H1 (cell line): ENCODE data around the gene MLANA. TPM values are rescaled to one million over a fixed set of nuclear protein-coding genes. Genes with fewer than 3 reads are reported as not detected.

Experiments used
- CTCF ChIA-PET: fragments of 300-600 bp; sonication (Branson Sonifier 250); formaldehyde crosslinking; loops from one replicate; lab custom pipeline; 2021; ENCODE audit not compliant: partially characterized antibody; lab: Charles Lee
- POLR2A ChIA-PET: fragments of 300-600 bp; sonication (Branson Sonifier 250); formaldehyde crosslinking; loops from one replicate; lab custom pipeline; 2021; ENCODE audit warnings: inconsistent platforms; ENCODE audit not compliant: partially characterized antibody; lab: Charles Lee
- DNase-seq, 2 experiments: peaks; one replicate each; pipeline versions ENCODE4 v3.0.0 to v3.0.0-alpha.2; 2010 to 2022; ENCODE audit warnings: low spot score in 2 of 2, low read depth in 1 of 2, mixed read lengths in 1 of 2
- FAIRE-seq: peaks from 2 replicates; lab custom pipeline; 2011; peaks lifted over from hg19 to GRCh38; lab: Jason Lieb, UNC
- H2AFZ ChIP-seq: 2 replicates; pipeline ENCODE4 v1.8.1; 2012; ENCODE audit warnings: low read length, inconsistent platforms
- H2AK5ac ChIP-seq: 2 replicates; pipeline ENCODE4 v1.6.1; 2013; ENCODE audit warnings: low read depth, low read length
- H2BK120ac ChIP-seq: replicated peaks from 2 replicates; pipeline ENCODE3; 2013; ENCODE audit warnings: low read depth, low read length, inconsistent platforms
- H2BK12ac ChIP-seq: 2 replicates; pipeline ENCODE4 v1.6.1; 2013; ENCODE audit warnings: low read depth, low read length
- H2BK15ac ChIP-seq: 2 replicates; pipeline ENCODE4 v1.6.1; 2013; ENCODE audit warnings: low read length
- H2BK20ac ChIP-seq: 2 replicates; pipeline ENCODE4 v1.6.1; 2013; ENCODE audit warnings: low read length
- H2BK5ac ChIP-seq: 2 replicates; pipeline ENCODE4 v1.6.1; 2013; ENCODE audit warnings: low read depth, low read length
- H3K14ac ChIP-seq: 2 replicates; pipeline ENCODE4 v1.6.1; 2013; ENCODE audit warnings: inconsistent platforms; ENCODE audit not compliant: insufficient read length
- H3K18ac ChIP-seq: 2 replicates; pipeline ENCODE4 v1.6.1; 2013; ENCODE audit warnings: low read length; ENCODE audit errors: extremely low read depth
- H3K23ac ChIP-seq: 2 replicates; pipeline ENCODE4 v1.6.1; 2013; ENCODE audit warnings: inconsistent platforms; ENCODE audit not compliant: insufficient read length
- H3K23me2 ChIP-seq: 2 replicates; pipeline ENCODE4 v1.6.1; 2013; ENCODE audit warnings: low read depth, low read length
- H3K27ac ChIP-seq: 2 replicates; pipeline ENCODE4 v1.6.1; 2011; ENCODE audit warnings: low read depth, low read length, inconsistent platforms
- H3K27me3 ChIP-seq, 4 experiments: replicated peaks in 1 of 4; 1 replicate in 1 of 4; 2 replicates in 3 of 4; pipeline versions ENCODE4 v1.6.1 to v1.8.1; 2011 to 2013; ENCODE audit warnings: low read length in 3 of 4, mild to moderate bottlenecking in 3 of 4, inconsistent platforms in 2 of 4, mixed read lengths in 2 of 4, moderate library complexity in 1 of 4; ENCODE audit not compliant: control insufficient read depth in 3 of 4, insufficient read depth in 3 of 4; ENCODE audit errors: extremely low read depth in 1 of 4
- H3K36me3 ChIP-seq, 4 experiments: 2 replicates each; pipeline versions ENCODE4 v1.6.1 to v1.8.1; 2011 to 2013; ENCODE audit warnings: mild to moderate bottlenecking in 4 of 4, low read length in 3 of 4, moderate library complexity in 2 of 4, control low read depth in 1 of 4, inconsistent platforms in 1 of 4; ENCODE audit not compliant: insufficient read depth in 4 of 4, control insufficient read depth in 2 of 4
- H3K4ac ChIP-seq: replicated peaks from 2 replicates; pipeline ENCODE3; 2013; ENCODE audit warnings: low read length, low read depth, mixed read lengths, inconsistent platforms; ENCODE audit not compliant: insufficient read length
- H3K4me1 ChIP-seq, 4 experiments: replicated peaks in 1 of 4; 1 replicate in 1 of 4; 2 replicates in 3 of 4; pipeline versions ENCODE4 v1.6.1 to v1.8.1; 2011 to 2013; ENCODE audit warnings: low read length in 3 of 4, inconsistent platforms in 2 of 4, mixed read lengths in 1 of 4; ENCODE audit not compliant: insufficient read depth in 4 of 4, control insufficient read depth in 3 of 4
- H3K4me2 ChIP-seq, 2 experiments: 2 replicates each; pipeline versions ENCODE4 v1.6.1 to v1.8.1; 2011 to 2013; ENCODE audit warnings: low read depth in 2 of 2, low read length in 2 of 2, control low read depth in 1 of 2, inconsistent platforms in 1 of 2, mild to moderate bottlenecking in 1 of 2; ENCODE audit not compliant: insufficient read depth in 1 of 2
- H3K4me3 ChIP-seq, 4 experiments: fragments of 200-600, 300-600 bp in 1 of 4; sonication (generic), shearing (Covaris generic), sonication (Bioruptor Twin) in 1 of 4; 2 replicates each; pipeline versions ENCODE4 v1.5.1 to v1.8.1; 2011 to 2016; ENCODE audit warnings: low read length in 4 of 4, low read depth in 3 of 4, control low read depth in 2 of 4, inconsistent platforms in 2 of 4, mild to moderate bottlenecking in 2 of 4, mixed read lengths in 1 of 4, moderate library complexity in 1 of 4; ENCODE audit not compliant: insufficient read depth in 2 of 4; ENCODE audit errors: extremely low read depth in 1 of 4
- H3K56ac ChIP-seq: replicated peaks from 2 replicates; pipeline ENCODE3; 2013; ENCODE audit warnings: low read depth, mild to moderate bottlenecking, mixed read lengths, low read length, inconsistent platforms; ENCODE audit not compliant: insufficient read length
- H3K79me1 ChIP-seq: 2 replicates; pipeline ENCODE4 v1.6.1; 2013; ENCODE audit warnings: low read depth, low read length, control low read depth
- H3K79me2 ChIP-seq, 2 experiments: 2 replicates each; pipeline versions ENCODE4 v1.6.1 to v1.8.1; 2012 to 2013; ENCODE audit warnings: low read length in 2 of 2, mild to moderate bottlenecking in 2 of 2, inconsistent platforms in 1 of 2; ENCODE audit not compliant: insufficient read depth in 2 of 2, control insufficient read depth in 1 of 2
- H3K9ac ChIP-seq, 4 experiments: replicated peaks in 1 of 4; 1 replicate in 1 of 4; 2 replicates in 3 of 4; pipeline versions ENCODE4 v1.6.1 to v1.8.1; 2011 to 2013; ENCODE audit warnings: low read depth in 3 of 4, low read length in 3 of 4, control low read depth in 2 of 4, mild to moderate bottlenecking in 2 of 4, moderate library complexity in 2 of 4, inconsistent platforms in 1 of 4; ENCODE audit errors: extremely low read depth in 1 of 4
- H3K9me3 ChIP-seq, 2 experiments: 2 replicates each; pipeline versions ENCODE4 v1.6.1 to v1.8.1; 2012 to 2013; ENCODE audit warnings: mild to moderate bottlenecking in 2 of 2, moderate library complexity in 2 of 2, control low read depth in 1 of 2, inconsistent platforms in 1 of 2, low read depth in 1 of 2, low read length in 1 of 2, mixed read lengths in 1 of 2; ENCODE audit not compliant: insufficient read depth in 2 of 2
- H4K20me1 ChIP-seq, 2 experiments: replicated peaks in 1 of 2; 2 replicates each; pipeline versions ENCODE3 to v1.8.1; 2011 to 2013; ENCODE audit warnings: inconsistent platforms in 2 of 2, low read length in 2 of 2, mild to moderate bottlenecking in 1 of 2; ENCODE audit not compliant: insufficient read depth in 2 of 2, control insufficient read depth in 1 of 2
- H4K5ac ChIP-seq: 2 replicates; pipeline ENCODE4 v1.6.1; 2013; ENCODE audit warnings: low read length, low read depth, mixed read lengths, inconsistent platforms; ENCODE audit not compliant: insufficient read length
- H4K8ac ChIP-seq: 2 replicates; pipeline ENCODE4 v1.8.0; 2013; ENCODE audit warnings: mild to moderate bottlenecking, moderate library complexity, low read length, inconsistent platforms; ENCODE audit not compliant: insufficient read depth; ENCODE audit errors: extremely low read depth
- H4K91ac ChIP-seq: replicated peaks from 2 replicates; pipeline ENCODE3; 2013; ENCODE audit warnings: low read length, mixed read lengths, inconsistent platforms; ENCODE audit not compliant: insufficient read length
- JUN ChIP-seq: IDR thresholded peaks from 2 replicates; pipeline ENCODE4 v1.6.1; 2011; ENCODE audit warnings: low read depth, mild to moderate bottlenecking, improper control_type of control experiment, low read length
- JUND ChIP-seq: IDR thresholded peaks from 2 replicates; pipeline ENCODE4 v1.6.1; 2011; ENCODE audit warnings: mild to moderate bottlenecking, improper control_type of control experiment, low read length
- WGBS, 2 experiments: shearing (Covaris generic) in 1 of 2; methylation state at CpG; one replicate each; pipeline versions ENCODE4 v1.1.6 to v1.1.7; 2013 to 2015; ENCODE audit warnings: low lambda C conversion rate in 2 of 2, mixed read lengths in 2 of 2, inconsistent platforms in 1 of 2, low coverage in 1 of 2, missing lambda C conversion rate in 1 of 2; ENCODE audit not compliant: insufficient replicate concordance in 2 of 2, insufficient coverage in 1 of 2, insufficient read length in 1 of 2; ENCODE audit errors: extremely low coverage in 1 of 2, missing lambda C conversion rate in 1 of 2; 5-methylcytosine and 5-hydroxymethylcytosine counted together
- polyA plus RNA-seq, 7 experiments: library from polyadenylated mRNA; depleted of rRNA in 3 of 7; stranded (reverse) in 5 of 7; unstranded in 2 of 7; fragments of >200 nt in 5 of 7; fragments of 200-250 nt in 2 of 7; gene quantifications; 1 replicate in 5 of 7; 2 replicates in 1 of 7; 4 replicates in 1 of 7; pipeline versions ENCODE4 v1.2.1 to v1.2.3, GENCODE V29; 2011 to 2013; ENCODE audit warnings: missing spikeins in 2 of 7, mixed read lengths in 2 of 7
- total RNA-seq: library from RNA; stranded (reverse); fragmentation: NEBNext Ultra II Directional; extraction: Animal tissue kit (Norgen Biotek cat#: 25700); gene quantifications from 2 replicates; pipeline ENCODE4 v1.2.1, GENCODE V29; 2021

Gene MLANA
- total and polyA plus RNA-seq, 2 of the 8 experiments (the other 6 are each of a cell fraction or from before 2014, with no cell fraction given), result not detected

- Histone ChIP-seq H3K9me3 (no peaks in the 10 kb centered on the region), H2BK12ac (no peak overlapping the region), H3K4me2 (no peak overlapping the region), H3K23ac (no peak overlapping the region), H4K91ac (no peak overlapping the region), H2BK120ac (no peak overlapping the region), H3K36me3 (no peaks in the 10 kb centered on the region), H3K79me2 (no peaks in the 10 kb centered on the region), H3K4me3 (no peak overlapping the region), H3K23me2 (no peaks in the 10 kb centered on the region), H4K8ac (no peak overlapping the region), H3K4me1 (no peaks in the 10 kb centered on the region), H3K56ac (no peak overlapping the region), H2AK5ac (no peak overlapping the region), H4K20me1 (no peaks in the 10 kb centered on the region), H3K27me3 (no peaks in the 10 kb centered on the region), H2AFZ (no peak overlapping the region), H3K27ac (no peak overlapping the region), H3K79me1 (no peaks in the 10 kb centered on the region), H2BK20ac (no peak overlapping the region), H2BK5ac (no peak overlapping the region), H3K14ac (no peak overlapping the region), H4K5ac (no peak overlapping the region), H3K18ac (no peak overlapping the region), H3K9ac (no peak overlapping the region), H2BK15ac (no peak overlapping the region), H3K4ac (no peak overlapping the region)
- DNase-seq (no peak), FAIRE-seq (no peak)
- CTCF ChIA-PET, result no interaction called here
- POLR2A ChIA-PET, result no interaction called here
- WGBS, 2 experiments, result 94% methylated on average over 6 of the region's 6 CpGs; no CpG with 5 or more reads in 1 of the 2 experiments
- TF ChIP-seq JUN (no peak), JUND (no peak)
Measured at GRCh38 chr9:5958273-5958672, 67.6 kb downstream of the MLANA start.
